Measurements from ENCODE around the gene TTC17. TPM values are rescaled to one million over a fixed set of nuclear protein-coding genes. Genes with fewer than 3 reads are reported as not detected.

Gene TTC17
- total RNA-seq, 1 donor from 2014 or later, result 56.7 TPM

DNA sequence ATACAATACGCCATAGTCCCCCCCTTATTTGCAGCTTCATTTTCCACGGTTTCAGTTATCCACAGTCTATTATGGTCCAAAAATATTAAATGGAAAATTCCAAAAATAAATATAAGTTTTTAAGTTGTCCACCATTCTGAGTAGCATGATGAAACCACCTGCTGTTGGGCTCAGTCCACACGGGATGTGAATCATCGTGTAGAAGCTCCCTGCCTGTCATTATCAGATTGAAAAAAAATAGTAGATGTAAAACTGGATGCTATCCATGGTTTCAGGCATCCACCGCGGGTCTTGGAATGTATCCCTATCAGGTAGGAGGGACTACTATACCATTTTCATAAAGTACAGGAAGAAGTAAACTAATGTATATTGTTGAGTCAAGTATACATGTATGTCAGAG is 127.4 kb downstream of the TTC17 start:
- DNase-seq (ENCODE audit: low read depth) (peak; percentile 18), FAIRE-seq (no peak)
- Histone ChIP-seq H3K4me2 (ENCODE audit: low read length) (no peak overlapping the region), H3K79me2 (ENCODE audit: insufficient read depth, low read length) (no peaks in the 10 kb centered on the region), H3K4me1 (ENCODE audit: insufficient read depth, low read length) (no peaks in the 10 kb centered on the region), H3K27me3 (ENCODE audit: insufficient read depth, low read length) (no peaks in the 10 kb centered on the region), H3K9ac (ENCODE audit: low read length) (no peak overlapping the region), H3K9me3 (ENCODE audit: insufficient read depth, low read depth, low read length) (no peaks in the 10 kb centered on the region), H3K36me3 (ENCODE audit: insufficient read depth, low read length) (peaks cover 2% of the 10 kb centered on the region), H3K4me3 (ENCODE audit: insufficient read depth, low read depth, low read length) (no peak overlapping the region), H4K20me1 (ENCODE audit: insufficient read depth, low read length) (no peaks in the 10 kb centered on the region), H2AFZ (ENCODE audit: low read depth, low read length) (no peak overlapping the region), H3K27ac (ENCODE audit: low read depth, low read length) (no peak overlapping the region)
- H3K27ac Mint-ChIP-seq (ENCODE audit: unreplicated experiment), result no peak overlapping the region
- H3K4me1 Mint-ChIP-seq (ENCODE audit: low read depth, unreplicated experiment), result no peaks in the 10 kb centered on the region
- peaks cover 3% of the 10 kb centered on the region for H3K9me3 Mint-ChIP-seq (ENCODE audit: unreplicated experiment)
- no peaks in the 10 kb centered on the region for H3K27me3 Mint-ChIP-seq (ENCODE audit: low read depth, unreplicated experiment)
- TF ChIP-seq EZH2 (IDR thresholded peaks at IDR 0.05; ENCODE audit: insufficient read depth, low read length), result no peak
- no peak for TF ChIP-seq CTCF (IDR thresholded peaks at IDR 0.05; ENCODE audit: insufficient read depth, low read depth, low read length)
- no peak overlapping the region for H3K4me3 Mint-ChIP-seq (ENCODE audit: unreplicated experiment)
- H3K36me3 Mint-ChIP-seq (ENCODE audit: low read depth, unreplicated experiment), result peaks cover 11% of the 10 kb centered on the region

GRCh38 chr11:43489869-43490465 is 131.2 kb downstream of the TTC17 start:
- H3K4me3 ChIP-seq (ENCODE audit: insufficient read depth, low read depth, low read length), result no peak overlapping the region
- Mint-ChIP-seq H3K9me3 (ENCODE audit: unreplicated experiment) (no peaks in the 10 kb centered on the region), H3K27me3 (ENCODE audit: low read depth, unreplicated experiment) (no peaks in the 10 kb centered on the region), H3K36me3 (ENCODE audit: low read depth, unreplicated experiment) (peaks cover 32% of the 10 kb centered on the region), H3K4me1 (ENCODE audit: low read depth, unreplicated experiment) (no peaks in the 10 kb centered on the region), H3K4me3 (ENCODE audit: unreplicated experiment) (no peak overlapping the region), H3K27ac (ENCODE audit: unreplicated experiment) (no peak overlapping the region)
- DNase-seq (ENCODE audit: low read depth), result no peak
- no peaks in the 10 kb centered on the region for H3K9me3 ChIP-seq (ENCODE audit: insufficient read depth, low read depth, low read length)
- no peak for TF ChIP-seq CTCF (IDR thresholded peaks at IDR 0.05; ENCODE audit: insufficient read depth, low read depth, low read length)
- peaks cover 26% of the 10 kb centered on the region for H3K36me3 ChIP-seq (ENCODE audit: insufficient read depth, low read length)
- H3K79me2 ChIP-seq (ENCODE audit: insufficient read depth, low read length), result no peaks in the 10 kb centered on the region
- H3K4me1 ChIP-seq (ENCODE audit: insufficient read depth, low read length), result no peaks in the 10 kb centered on the region
- no peak overlapping the region for H3K27ac ChIP-seq (ENCODE audit: low read depth, low read length)
- no peaks in the 10 kb centered on the region for H3K27me3 ChIP-seq (ENCODE audit: insufficient read depth, low read length)
- no peak overlapping the region for H3K4me2 ChIP-seq (ENCODE audit: low read length)
- no peak overlapping the region for H2AFZ ChIP-seq (ENCODE audit: low read depth, low read length)
- no peak for FAIRE-seq
- no peak overlapping the region for H3K9ac ChIP-seq (ENCODE audit: low read length)
- H4K20me1 ChIP-seq (ENCODE audit: insufficient read depth, low read length), result no peaks in the 10 kb centered on the region

GRCh38 chr11:43492701-43493100 is 134.0 kb downstream of the TTC17 start:
- DNase-seq (ENCODE audit: low read depth) (no peak), FAIRE-seq (no peak)
- Histone ChIP-seq H4K20me1 (ENCODE audit: insufficient read depth, low read length) (no peaks in the 10 kb centered on the region), H3K79me2 (ENCODE audit: insufficient read depth, low read length) (no peaks in the 10 kb centered on the region), H3K4me2 (ENCODE audit: low read length) (no peak overlapping the region), H3K9ac (ENCODE audit: low read length) (no peak overlapping the region), H2AFZ (ENCODE audit: low read depth, low read length) (no peak overlapping the region), H3K36me3 (ENCODE audit: insufficient read depth, low read length) (peaks cover 28% of the 10 kb centered on the region), H3K27ac (ENCODE audit: low read depth, low read length) (no peak overlapping the region), H3K4me3 (ENCODE audit: insufficient read depth, low read depth, low read length) (no peak overlapping the region), H3K4me1 (ENCODE audit: insufficient read depth, low read length) (no peaks in the 10 kb centered on the region), H3K9me3 (ENCODE audit: insufficient read depth, low read depth, low read length) (no peaks in the 10 kb centered on the region), H3K27me3 (ENCODE audit: insufficient read depth, low read length) (no peaks in the 10 kb centered on the region)
- Mint-ChIP-seq H3K9me3 (ENCODE audit: unreplicated experiment) (no peaks in the 10 kb centered on the region), H3K27me3 (ENCODE audit: low read depth, unreplicated experiment) (no peaks in the 10 kb centered on the region), H3K27ac (ENCODE audit: unreplicated experiment) (no peak overlapping the region), H3K36me3 (ENCODE audit: low read depth, unreplicated experiment) (peaks cover 37% of the 10 kb centered on the region), H3K4me3 (ENCODE audit: unreplicated experiment) (no peak overlapping the region), H3K4me1 (ENCODE audit: low read depth, unreplicated experiment) (peaks cover 2% of the 10 kb centered on the region)
- no peak for TF ChIP-seq EZH2 (IDR thresholded peaks at IDR 0.05; ENCODE audit: insufficient read depth, low read length)
- no peak for TF ChIP-seq CTCF (IDR thresholded peaks at IDR 0.05; ENCODE audit: insufficient read depth, low read depth, low read length)

Measured in astrocyte (in vitro differentiated cells and primary cell).